Natural killer cell (primary cell): ENCODE measurements around the gene JPH4. TPM values are rescaled to one million over a fixed set of nuclear protein-coding genes. Genes with fewer than 3 reads are reported as not detected.
A peak's percentile ranks its signal among the peaks of the same experiment; 100 is the strongest.

Experiments used
- ATAC-seq, 3 donors: fragments of 150-1000 bp in 2 of 3; fragments of 200-7000 bp in 1 of 3; cut with Tn5 transposase; 1 replicate in 1 of 3; 2 replicates in 2 of 3; pipeline ENCODE4 v1.10.0; 2021; ENCODE audit warnings: mild to moderate bottlenecking in 2 of 3, moderate library complexity in 2 of 3
- DNase-seq, 2 donors: peaks; one replicate each; pipeline versions ENCODE4 v3.0.0 to v3.0.0-alpha.2; 2013 to 2021; ENCODE audit warnings: mixed read lengths in 1 of 2
- H3K27ac ChIP-seq: one replicate; pipeline ENCODE4 v1.5.1; 2013; ENCODE audit warnings: mild to moderate bottlenecking, low read length
- H3K27me3 ChIP-seq: one replicate; pipeline ENCODE4 v1.6.1; 2013; ENCODE audit warnings: low read length; ENCODE audit not compliant: control insufficient read depth, insufficient read depth
- H3K36me3 ChIP-seq: one replicate; pipeline ENCODE4 v1.6.1; 2013; ENCODE audit warnings: low read length; ENCODE audit not compliant: control insufficient read depth, insufficient read depth
- H3K4me1 ChIP-seq: one replicate; pipeline ENCODE4 v1.6.1; 2013; ENCODE audit warnings: low read length; ENCODE audit not compliant: control insufficient read depth, insufficient read depth
- H3K4me3 ChIP-seq: one replicate; pipeline ENCODE4 v1.5.1; 2013; ENCODE audit warnings: low read length
- H3K9me3 ChIP-seq: one replicate; pipeline ENCODE4 v1.6.1; 2013; ENCODE audit warnings: low read length; ENCODE audit not compliant: control insufficient read depth, insufficient read depth
- H3K27ac Mint-ChIP-seq, 2 donors: one replicate each; pipeline ENCODE4 v1.8.0; 2022; ENCODE audit warnings: mild to moderate bottlenecking in 2 of 2, mixed read lengths in 2 of 2, moderate library complexity in 1 of 2
- H3K27me3 Mint-ChIP-seq, 2 donors: one replicate each; pipeline ENCODE4 v1.8.0; 2022; ENCODE audit warnings: low read depth in 2 of 2, mixed read lengths in 2 of 2
- H3K36me3 Mint-ChIP-seq: one replicate; pipeline ENCODE4 v1.8.0; 2022; ENCODE audit warnings: mixed read lengths
- H3K4me1 Mint-ChIP-seq, 2 donors: one replicate each; pipeline ENCODE4 v1.8.0; 2022; ENCODE audit warnings: mixed read lengths in 2 of 2
- H3K4me3 Mint-ChIP-seq: one replicate; pipeline ENCODE4 v1.8.0; 2022; ENCODE audit warnings: mild to moderate bottlenecking, moderate library complexity, mixed read lengths
- H3K9me3 Mint-ChIP-seq, 2 donors: one replicate each; pipeline ENCODE4 v1.8.0; 2022; ENCODE audit warnings: mixed read lengths in 2 of 2
- CTCF ChIP-seq: fragments of 200-600 bp; IDR thresholded peaks from one replicate; pipeline ENCODE4 v1.8.0; 2022; ENCODE audit warnings: antibody characterized with exemption
- WGBS: methylation state at CpG from one replicate; pipeline ENCODE4 v1.1.7; 2013; ENCODE audit warnings: missing lambda C conversion rate; ENCODE audit not compliant: insufficient coverage; 5-methylcytosine and 5-hydroxymethylcytosine counted together
- intact Hi-C: fragments of 100-400 bp; cut with micrococcal nuclease; formaldehyde crosslinking; loops from one replicate; pipeline ENCODE4 v1.14.2; 2022
- total RNA-seq, 4 donors: library from RNA; stranded (reverse); fragments of 120-200 nt in 1 of 4; gene quantifications; one replicate each; pipeline versions ENCODE4 v1.2.3 to v1.2.4, GENCODE V29; 2013 to 2022

JPH4 gene
- total RNA-seq, 3 donors from 2014 or later (not counting 1 experiment from before 2014, with no cell fraction given) = 0.25 TPM; not detected in 2

DNA sequence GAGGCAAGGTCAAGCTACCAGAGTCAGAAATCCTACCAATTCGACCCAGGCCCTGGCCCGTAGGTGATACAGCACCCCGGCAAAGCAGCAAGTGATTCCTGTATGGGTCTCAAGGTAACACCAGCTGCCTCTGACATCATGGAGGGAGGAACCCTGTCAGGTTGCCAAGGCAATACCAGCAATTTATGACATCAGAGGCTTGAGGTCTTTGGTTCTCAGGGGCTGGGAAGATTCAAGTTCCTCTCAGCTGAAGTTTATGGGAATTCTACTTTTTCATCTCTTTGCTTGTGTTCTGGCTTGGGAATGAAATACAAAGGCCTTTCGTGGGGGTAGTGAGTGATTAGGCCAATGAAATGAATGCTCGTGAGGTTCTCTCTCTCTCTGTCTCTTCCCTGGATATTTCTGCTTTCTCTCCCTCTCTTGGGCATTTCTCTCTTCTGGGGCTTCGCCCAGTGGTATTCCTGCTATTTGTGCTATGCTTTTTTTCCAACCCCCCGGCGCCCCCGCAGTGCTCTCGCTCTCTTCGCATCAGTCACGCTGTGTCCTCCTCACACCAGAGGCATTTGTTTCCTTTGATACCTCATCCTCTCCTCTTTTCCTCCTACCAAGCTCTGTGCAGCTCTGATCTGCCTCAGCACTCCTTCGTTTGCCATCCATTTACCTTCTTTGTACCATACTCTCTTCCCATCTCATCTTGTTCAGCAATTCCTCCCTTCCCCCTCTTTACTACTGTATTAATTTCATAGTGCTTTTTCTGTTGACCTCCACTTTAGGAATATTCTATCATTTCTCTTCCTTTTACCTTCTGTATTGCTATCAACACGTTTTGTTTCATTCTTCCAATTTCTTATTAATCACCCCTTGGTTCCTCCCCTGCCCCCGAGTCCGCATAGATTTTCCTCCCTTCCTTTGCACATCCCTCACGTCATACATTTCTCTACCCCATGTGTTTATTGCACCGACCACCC is 30.0 kb downstream of the JPH4 start:
- Histone ChIP-seq H3K27me3 (peaks cover 9% of the 10 kb centered on the region), H3K27ac (no peak overlapping the region), H3K36me3 (no peaks in the 10 kb centered on the region), H3K9me3 (no peaks in the 10 kb centered on the region), H3K4me3 (no peak overlapping the region), H3K4me1 (peaks cover 16% of the 10 kb centered on the region)
- peaks cover 6 to 10% of the 10 kb centered on the region in 2 donors for H3K4me1 Mint-ChIP-seq
- no peak overlapping the region for H3K27ac Mint-ChIP-seq
- H3K36me3 Mint-ChIP-seq = no peaks in the 10 kb centered on the region
- ATAC-seq (no peak), DNase-seq (peak in 1 of 2 donors; percentile 23)
- no peak for TF ChIP-seq CTCF
- intact Hi-C loops = no loop called here
- no peaks in the 10 kb centered on the region for H3K27me3 Mint-ChIP-seq
- WGBS = 85% methylated on average over 17 of the region's 18 CpGs
- no peaks in the 10 kb centered on the region for H3K9me3 Mint-ChIP-seq
- H3K4me3 Mint-ChIP-seq = no peak overlapping the region

- no peaks in the 10 kb centered on the region for H3K9me3 Mint-ChIP-seq
- DNase-seq = no peak
- Histone ChIP-seq H3K36me3 (no peaks in the 10 kb centered on the region), H3K9me3 (no peaks in the 10 kb centered on the region), H3K27ac (no peak overlapping the region), H3K4me1 (peaks cover 16% of the 10 kb centered on the region), H3K4me3 (no peak overlapping the region), H3K27me3 (peaks cover 9% of the 10 kb centered on the region)
- intact Hi-C loops = no loop called here
- H3K27me3 Mint-ChIP-seq = no peaks in the 10 kb centered on the region
- H3K4me3 Mint-ChIP-seq = no peak overlapping the region
- ATAC-seq = no peak
- TF ChIP-seq CTCF = no peak
- no peaks in the 10 kb centered on the region for H3K36me3 Mint-ChIP-seq
- H3K27ac Mint-ChIP-seq = no peak overlapping the region
- 80% methylated on average over 2 of the region's 2 CpGs for WGBS
- peaks cover 6 to 10% of the 10 kb centered on the region in 2 donors for H3K4me1 Mint-ChIP-seq
Measured at GRCh38 chr14:23547924-23548323, 30.7 kb downstream of the JPH4 start.

- Mint-ChIP-seq H3K4me3 (no peak overlapping the region), H3K36me3 (no peaks in the 10 kb centered on the region), H3K4me1 (peaks cover 0 to 4% of the 10 kb centered on the region in 2 donors), H3K9me3 (no peaks in the 10 kb centered on the region), H3K27me3 (no peaks in the 10 kb centered on the region), H3K27ac (no peak overlapping the region)
- ATAC-seq (no peak), DNase-seq (no peak)
- Histone ChIP-seq H3K27me3 (peaks cover 9% of the 10 kb centered on the region), H3K9me3 (no peaks in the 10 kb centered on the region), H3K27ac (no peak overlapping the region), H3K4me3 (no peak overlapping the region), H3K36me3 (no peaks in the 10 kb centered on the region), H3K4me1 (peaks cover 11% of the 10 kb centered on the region)
- intact Hi-C loops = no loop called here
- 88% methylated on average over 9 of the region's 10 CpGs for WGBS
- TF ChIP-seq CTCF = no peak
Measured at GRCh38 chr14:23546450-23547035, 32.0 kb downstream of the JPH4 start.
